Uterus (tissue), 4 donors: Measurements from ENCODE around the gene MRPL36. TPM values are rescaled to one million over a fixed set of nuclear protein-coding genes. Genes with fewer than 3 reads are reported as not detected.
"Not testable (repeated sequence)": the region's sequence is repeated elsewhere in the genome, so short reads cannot be mapped to it uniquely, and the experiment has no call there.

ENCODE experiments used
- DNase-seq, 2 donors: peaks; one replicate each; pipeline ENCODE4 v3.0.0-alpha.2; 2019 to 2020
- H3K27ac ChIP-seq, 2 donors: fragments of 200-600 bp; sonication (generic); 1 replicate in 1 of 2; 2 replicates in 1 of 2; pipeline ENCODE4 v1.5.1; 2016 to 2018
- H3K27me3 ChIP-seq, 2 donors: fragments of 200-600 bp; sonication (generic); one replicate each; pipeline ENCODE4 v1.5.1; 2018 to 2019; ENCODE audit warnings: control low read depth in 1 of 2
- H3K36me3 ChIP-seq, 2 donors: fragments of 200-600 bp; sonication (generic); one replicate each; pipeline ENCODE4 v1.5.1; 2019; ENCODE audit warnings: control low read depth in 1 of 2
- H3K4me1 ChIP-seq, 2 donors: fragments of 200-600 bp; sonication (generic); one replicate each; pipeline ENCODE4 v1.5.1; 2018 to 2019; ENCODE audit warnings: control low read depth in 1 of 2
- H3K4me3 ChIP-seq, 2 donors: fragments of 200-600 bp; sonication (generic); 1 replicate in 1 of 2; 2 replicates in 1 of 2; pipeline ENCODE4 v1.5.1; 2018 to 2019; ENCODE audit warnings: mild to moderate bottlenecking in 1 of 2
- H3K9me3 ChIP-seq, 2 donors: fragments of 200-600 bp; sonication (generic); one replicate each; pipeline ENCODE4 v1.5.1; 2019; ENCODE audit warnings: control low read depth in 1 of 2
- CTCF ChIP-seq, 4 experiments: fragments of 200-600 bp in 2 of 4; fragments of 450-650 bp in 2 of 4; sonication (generic) in 2 of 4; IDR thresholded peaks; one replicate each; pipeline ENCODE4 v1.5.1; 2016 to 2019; ENCODE audit warnings: antibody characterized with exemption in 4 of 4, mild to moderate bottlenecking in 2 of 4, moderate library complexity in 1 of 4
- POLR2A ChIP-seq, 2 donors: fragments of 450-650 bp; IDR thresholded peaks; one replicate each; pipeline ENCODE4 v1.6.1; 2016; ENCODE audit warnings: antibody characterized with exemption in 2 of 2, mild to moderate bottlenecking in 1 of 2, moderate library complexity in 1 of 2
- intact Hi-C: fragments of 100-400 bp; cut with DNase I; formaldehyde crosslinking; loops from one replicate; pipeline ENCODE4 v1.15.1; 2023; ENCODE audit warnings: low total_unique reads
- total RNA-seq, 4 donors: library from RNA; depleted of rRNA in 3 of 4; stranded (reverse); fragments of >200 nt in 3 of 4; gene quantifications; one replicate each; pipeline versions ENCODE4 v1.1.0 to v1.2.4, GENCODE V29; 2014 to 2023
- donor health status: DM: yes; HTN: yes; CAD: no.

The MRPL36 gene
- total RNA-seq, 4 donors from 2014 or later, result 14.4 to 107 (median 31.6) TPM

- intact Hi-C loops, result no loop called here
- no peak for DNase-seq
Observed at GRCh38 chr5:1817261-1818043, 17.8 kb upstream of the MRPL36 start.

GRCh38 chr5:1816495-1817089 is 17.0 kb upstream of the MRPL36 start:
- H3K27ac ChIP-seq, H3K4me3 ChIP-seq, H3K4me1 ChIP-seq, intact Hi-C loops, H3K9me3 ChIP-seq, DNase-seq, H3K27me3 ChIP-seq, H3K36me3 ChIP-seq: not testable (repeated sequence)

More at GRCh38 chr5:1817261-1818043, 17.8 kb upstream of the MRPL36 start:
- H3K36me3 ChIP-seq, result no peaks in the 10 kb centered on the region
- H3K27ac ChIP-seq, result no peak overlapping the region
- no peaks in the 10 kb centered on the region for H3K27me3 ChIP-seq
- no peaks in the 10 kb centered on the region for H3K9me3 ChIP-seq
- TF ChIP-seq POLR2A (IDR thresholded peaks at IDR 0.05) (no peak), CTCF (IDR thresholded peaks at IDR 0.05) (no peak)
- H3K4me1 ChIP-seq, result no peaks in the 10 kb centered on the region
- no peak overlapping the region for H3K4me3 ChIP-seq

GRCh38 chr5:1815881-1816292 is 16.2 kb upstream of the MRPL36 start:
- DNase-seq, result no peak
- Histone ChIP-seq H3K4me3 (no peak overlapping the region), H3K9me3 (no peaks in the 10 kb centered on the region), H3K36me3 (no peaks in the 10 kb centered on the region), H3K27me3 (no peaks in the 10 kb centered on the region), H3K4me1 (no peaks in the 10 kb centered on the region), H3K27ac (no peak overlapping the region)
- no peak for TF ChIP-seq CTCF (IDR thresholded peaks at IDR 0.05)
- TF ChIP-seq POLR2A (IDR thresholded peaks at IDR 0.05), result no peak
- intact Hi-C loops, result no loop called here

- no peaks in the 10 kb centered on the region for H3K9me3 ChIP-seq
- H3K4me3 ChIP-seq, result no peak overlapping the region
- no peaks in the 10 kb centered on the region for H3K27me3 ChIP-seq
- intact Hi-C loops, result no loop called here
- H3K27ac ChIP-seq, result no peak overlapping the region
- H3K4me1 ChIP-seq, result no peaks in the 10 kb centered on the region
- DNase-seq, result no peak
- no peaks in the 10 kb centered on the region for H3K36me3 ChIP-seq
- TF ChIP-seq CTCF (IDR thresholded peaks at IDR 0.05) (no peak), POLR2A (IDR thresholded peaks at IDR 0.05) (no peak)
Observed at GRCh38 chr5:1815071-1815786, 15.6 kb upstream of the MRPL36 start.

- no peaks in the 10 kb centered on the region for H3K9me3 ChIP-seq
- H3K27ac ChIP-seq, result no peak overlapping the region
- H3K36me3 ChIP-seq, result no peaks in the 10 kb centered on the region
- no peak overlapping the region for H3K4me3 ChIP-seq
- H3K27me3 ChIP-seq, result no peaks in the 10 kb centered on the region
- no peaks in the 10 kb centered on the region for H3K4me1 ChIP-seq
- TF ChIP-seq CTCF (IDR thresholded peaks at IDR 0.05) (no peak), POLR2A (IDR thresholded peaks at IDR 0.05) (no peak)
- intact Hi-C loops, result no loop called here
- no peak for DNase-seq
Observed at GRCh38 chr5:1814183-1815020, 14.8 kb upstream of the MRPL36 start.
